ENCODE measurements around the gene GRM2. TPM values are rescaled to one million over a fixed set of nuclear protein-coding genes. Genes with fewer than 3 reads are reported as not detected.

Gene GRM2
- polyA plus RNA-seq, 1 donor from 2014 or later = not detected

- Mint-ChIP-seq H3K36me3 (peaks cover 6% of the 10 kb centered on the region), H3K27ac (peak overlapping the region; percentile 43 to 98 (median 71)), H3K4me3 (peak overlapping the region in 3 of 4 donors; percentile 70 to 87 (median 83)), H3K4me1 (peaks cover 26 to 47% (median 46%) of the 10 kb centered on the region in 3 donors), H3K9me3 (no peaks in the 10 kb centered on the region), H3K27me3 (no peaks in the 10 kb centered on the region)
These were observed 20.2 kb upstream of the GRM2 start for GRCh38 chr3:51686512-51687215.

- no peaks in the 10 kb centered on the region for H3K9me3 Mint-ChIP-seq
- H3K4me3 Mint-ChIP-seq = peak overlapping the region in 2 of 4 donors; percentile 52 to 83
- H3K4me1 Mint-ChIP-seq = peaks cover 19 to 39% (median 36%) of the 10 kb centered on the region in 3 donors
- no peaks in the 10 kb centered on the region for H3K27me3 Mint-ChIP-seq
- peak overlapping the region; percentile 27 to 81 (median 43) for H3K27ac Mint-ChIP-seq
- H3K36me3 Mint-ChIP-seq = peaks cover 4% of the 10 kb centered on the region
These were observed 19.2 kb upstream of the GRM2 start for GRCh38 chr3:51687431-51688205.

- H3K27me3 Mint-ChIP-seq = no peaks in the 10 kb centered on the region
- H3K4me3 Mint-ChIP-seq = peak overlapping the region in 2 of 4 donors; percentile 52 to 75
- peak overlapping the region in 1 of 3 donors; percentile 92 for H3K27ac Mint-ChIP-seq
- H3K36me3 Mint-ChIP-seq = peaks cover 4% of the 10 kb centered on the region
- peaks cover 19 to 34% (median 32%) of the 10 kb centered on the region in 3 donors for H3K4me1 Mint-ChIP-seq
- no peaks in the 10 kb centered on the region for H3K9me3 Mint-ChIP-seq
These were observed 18.7 kb upstream of the GRM2 start for GRCh38 chr3:51688206-51688600.

- peak overlapping the region in 1 of 3 donors; percentile 35 for H3K27ac Mint-ChIP-seq
- H3K9me3 Mint-ChIP-seq = no peaks in the 10 kb centered on the region
- peaks cover 11 to 22% (median 19%) of the 10 kb centered on the region in 3 donors for H3K4me1 Mint-ChIP-seq
- H3K36me3 Mint-ChIP-seq = peaks cover 8% of the 10 kb centered on the region
- H3K27me3 Mint-ChIP-seq = no peaks in the 10 kb centered on the region
- no peak overlapping the region for H3K4me3 Mint-ChIP-seq
These were observed 15.8 kb upstream of the GRM2 start for GRCh38 chr3:51691021-51691420.

GRCh38 chr3:51691949-51692348 lies 14.9 kb upstream of the GRM2 start:
- Mint-ChIP-seq H3K9me3 (no peaks in the 10 kb centered on the region), H3K4me1 (peaks cover 2 to 13% (median 10%) of the 10 kb centered on the region in 3 donors), H3K27ac (no peak overlapping the region), H3K36me3 (peaks cover 6% of the 10 kb centered on the region), H3K4me3 (no peak overlapping the region), H3K27me3 (no peaks in the 10 kb centered on the region)

GRCh38 chr3:51692980-51693395 lies 13.9 kb upstream of the GRM2 start:
- H3K36me3 Mint-ChIP-seq = peaks cover 6% of the 10 kb centered on the region
- H3K27me3 Mint-ChIP-seq = no peaks in the 10 kb centered on the region
- no peaks in the 10 kb centered on the region for H3K9me3 Mint-ChIP-seq
- H3K27ac Mint-ChIP-seq = no peak overlapping the region
- peaks cover 0 to 4% (median 3%) of the 10 kb centered on the region in 3 donors for H3K4me1 Mint-ChIP-seq
- H3K4me3 Mint-ChIP-seq = no peak overlapping the region

GRCh38 chr3:51696954-51697353 lies 9.9 kb upstream of the GRM2 start:
- Mint-ChIP-seq H3K27ac (no peak overlapping the region), H3K4me1 (peaks cover 0 to 2% (median 0%) of the 10 kb centered on the region in 3 donors), H3K36me3 (peaks cover 4% of the 10 kb centered on the region), H3K4me3 (no peak overlapping the region), H3K27me3 (no peaks in the 10 kb centered on the region), H3K9me3 (no peaks in the 10 kb centered on the region)

- Mint-ChIP-seq H3K9me3 (no peaks in the 10 kb centered on the region), H3K27me3 (no peaks in the 10 kb centered on the region), H3K27ac (no peak overlapping the region), H3K4me1 (peaks cover 0 to 2% (median 0%) of the 10 kb centered on the region in 3 donors), H3K36me3 (peaks cover 4% of the 10 kb centered on the region), H3K4me3 (no peak overlapping the region)
These were observed 8.7 kb upstream of the GRM2 start for GRCh38 chr3:51698209-51698608.

GRCh38 chr3:51700403-51700802 lies 6.5 kb upstream of the GRM2 start:
- Mint-ChIP-seq H3K9me3 (no peaks in the 10 kb centered on the region), H3K27ac (no peak overlapping the region), H3K4me3 (no peak overlapping the region), H3K27me3 (no peaks in the 10 kb centered on the region), H3K4me1 (no peaks in the 10 kb centered on the region), H3K36me3 (no peaks in the 10 kb centered on the region)

GRCh38 chr3:51702156-51702555 lies 4.7 kb upstream of the GRM2 start:
- no peaks in the 10 kb centered on the region for H3K36me3 Mint-ChIP-seq
- peaks cover 0 to 2% (median 0%) of the 10 kb centered on the region in 3 donors for H3K4me1 Mint-ChIP-seq
- H3K27me3 Mint-ChIP-seq = no peaks in the 10 kb centered on the region
- H3K27ac Mint-ChIP-seq = peak overlapping the region in 1 of 3 donors; percentile 39
- no peaks in the 10 kb centered on the region for H3K9me3 Mint-ChIP-seq
- no peak overlapping the region for H3K4me3 Mint-ChIP-seq

- H3K4me1 Mint-ChIP-seq = peaks cover 0 to 4% (median 0%) of the 10 kb centered on the region in 3 donors
- no peaks in the 10 kb centered on the region for H3K27me3 Mint-ChIP-seq
- H3K9me3 Mint-ChIP-seq = no peaks in the 10 kb centered on the region
- H3K36me3 Mint-ChIP-seq = no peaks in the 10 kb centered on the region
- no peak overlapping the region for H3K4me3 Mint-ChIP-seq
- H3K27ac Mint-ChIP-seq = no peak overlapping the region
These were observed 3.7 kb upstream of the GRM2 start for GRCh38 chr3:51703068-51703760.

GRCh38 chr3:51703761-51704510 lies 2.9 kb upstream of the GRM2 start:
- H3K4me1 Mint-ChIP-seq = peaks cover 0 to 4% (median 0%) of the 10 kb centered on the region in 3 donors
- H3K4me3 Mint-ChIP-seq = no peak overlapping the region
- no peaks in the 10 kb centered on the region for H3K9me3 Mint-ChIP-seq
- H3K27ac Mint-ChIP-seq = no peak overlapping the region
- H3K27me3 Mint-ChIP-seq = no peaks in the 10 kb centered on the region
- peaks cover 2% of the 10 kb centered on the region for H3K36me3 Mint-ChIP-seq

GRCh38 chr3:51704511-51704950 lies 2.3 kb upstream of the GRM2 start:
- no peaks in the 10 kb centered on the region for H3K27me3 Mint-ChIP-seq
- H3K4me3 Mint-ChIP-seq = no peak overlapping the region
- peaks cover 2% of the 10 kb centered on the region for H3K36me3 Mint-ChIP-seq
- H3K27ac Mint-ChIP-seq = peak overlapping the region in 1 of 3 donors; percentile 65
- peaks cover 0 to 4% (median 0%) of the 10 kb centered on the region in 3 donors for H3K4me1 Mint-ChIP-seq
- no peaks in the 10 kb centered on the region for H3K9me3 Mint-ChIP-seq

GRCh38 chr3:51705276-51706020 lies 1.4 kb upstream of the GRM2 start:
- peaks cover 0 to 4% (median 0%) of the 10 kb centered on the region in 3 donors for H3K4me1 Mint-ChIP-seq
- peak overlapping the region in 1 of 4 donors; percentile 66 for H3K4me3 Mint-ChIP-seq
- H3K9me3 Mint-ChIP-seq = no peaks in the 10 kb centered on the region
- no peaks in the 10 kb centered on the region for H3K27me3 Mint-ChIP-seq
- H3K36me3 Mint-ChIP-seq = peaks cover 2% of the 10 kb centered on the region
- no peak overlapping the region for H3K27ac Mint-ChIP-seq
